ENCODE measurements around the gene TINAGL1.

Gene TINAGL1

GRCh38 chr1:31628931-31629556 is 52.7 kb downstream of the TINAGL1 start:
- DNase-seq, result no peak

- DNase-seq, result no peak
Measured at GRCh38 chr1:31632649-31633048, 56.3 kb downstream of the TINAGL1 start.

GRCh38 chr1:31633117-31633516 is 56.8 kb downstream of the TINAGL1 start:
- DNase-seq, result no peak

Data from NCI-H510A (cell line).